Measurements from ENCODE around the gene MFF.
"Not testable (repeated sequence)": the region's sequence is repeated elsewhere in the genome, so short reads cannot be mapped to it uniquely, and the experiment has no call there.

Gene MFF

GRCh38 chr2:227377467-227378351 lies 52.7 kb downstream of the MFF start:
- DNase-seq (ENCODE audit: low read depth in 2 of 2) = no peak

DNA sequence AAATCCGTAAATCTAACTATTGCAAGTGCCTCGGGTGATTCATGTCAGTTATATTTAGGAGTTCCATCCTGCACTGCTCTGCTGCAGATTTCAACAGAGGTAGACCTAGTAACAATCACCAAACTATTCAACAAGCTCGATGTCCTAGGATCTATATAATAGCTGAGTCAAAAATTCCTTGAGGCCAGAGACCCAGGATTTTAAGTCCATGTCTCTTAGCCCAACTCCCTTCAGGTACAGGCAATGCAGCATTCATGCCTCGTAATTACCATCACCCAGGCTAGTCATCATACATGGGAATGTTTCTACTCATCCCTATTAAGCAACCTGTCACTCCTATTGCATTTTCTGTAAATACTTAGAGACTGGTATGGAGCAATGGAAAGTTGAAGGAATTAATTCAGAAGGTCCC lies 53.3 kb downstream of the MFF start:
- DNase-seq (ENCODE audit: low read depth in 2 of 2) = no peak

DNA sequence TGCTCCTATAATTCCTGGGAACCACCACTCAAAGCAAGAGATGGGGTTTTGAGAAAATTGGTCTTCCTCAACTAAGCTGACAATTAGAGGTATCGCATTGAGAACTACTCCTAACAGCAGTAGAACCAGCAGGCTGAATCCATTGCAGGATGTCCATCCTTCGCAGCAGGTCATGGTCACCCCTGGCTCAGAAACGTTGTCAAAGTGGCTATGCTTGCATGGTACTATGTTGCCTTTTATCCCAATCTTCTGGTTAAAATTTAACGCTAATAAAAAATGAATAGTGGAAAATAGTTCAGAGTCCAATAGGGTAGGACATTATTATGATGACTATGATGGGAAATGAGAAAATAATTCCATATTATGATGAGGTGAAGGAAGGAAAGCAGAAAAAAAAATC lies 54.0 kb downstream of the MFF start, which contains the start of gene TM4SF20:
TSS of gene TM4SF20 (minus strand) at position 212 of the 400 bp plus-strand sequence. CDS start at position 174, 38 bp downstream.
- DNase-seq (ENCODE audit: low read depth in 2 of 2) = no peak

DNA sequence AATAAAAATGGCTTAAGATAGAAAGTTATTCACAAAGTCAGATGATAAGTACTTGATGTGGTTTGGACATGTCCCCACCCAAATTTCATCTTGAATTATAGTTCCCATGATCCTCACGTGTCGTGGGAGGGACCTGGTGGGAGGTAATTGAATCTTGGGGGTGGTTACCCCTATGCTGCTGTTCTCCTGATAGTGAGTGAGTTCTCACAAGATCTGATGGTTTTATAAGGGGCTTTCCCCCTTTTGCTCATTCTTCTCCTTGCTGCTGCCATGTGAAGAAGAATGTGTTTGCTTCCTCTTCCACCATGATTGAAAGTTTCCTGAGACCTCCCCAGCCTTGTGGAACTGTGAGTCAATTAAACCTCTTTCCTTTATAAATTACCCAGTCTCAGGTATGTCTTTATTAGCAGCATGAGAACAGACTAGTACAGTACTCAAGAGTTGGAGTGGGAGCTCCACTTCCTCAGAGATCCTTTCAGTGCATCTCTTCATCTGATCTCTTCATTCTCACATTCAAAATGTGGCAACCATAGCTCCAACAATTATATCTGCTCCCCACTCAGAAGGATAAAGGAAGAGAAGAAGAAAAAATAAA lies 57.3 kb downstream of the MFF start:
- not testable (repeated sequence) for DNase-seq (ENCODE audit: low read depth in 2 of 2)

DNA sequence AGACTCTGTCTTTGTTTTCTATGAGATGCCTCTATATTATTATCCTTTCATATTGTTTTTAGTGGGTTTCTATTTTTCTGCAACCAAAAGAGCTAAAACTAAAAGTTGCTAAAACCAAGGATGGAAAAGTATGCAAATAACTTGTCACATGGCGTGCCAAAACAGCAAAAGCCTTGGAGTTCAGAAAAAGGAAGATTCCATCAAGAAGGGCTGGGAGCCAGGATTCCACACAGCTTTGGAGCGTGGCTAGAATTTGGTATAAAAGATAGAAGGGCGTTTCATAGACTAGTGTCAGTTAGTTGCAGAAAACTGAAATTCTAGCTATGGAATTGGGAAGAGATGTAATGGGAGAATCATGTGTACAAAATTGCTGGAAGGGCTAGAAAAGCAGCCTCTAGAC lies 58.6 kb downstream of the MFF start:
- no peak for DNase-seq (ENCODE audit: low read depth in 2 of 2)

DNA sequence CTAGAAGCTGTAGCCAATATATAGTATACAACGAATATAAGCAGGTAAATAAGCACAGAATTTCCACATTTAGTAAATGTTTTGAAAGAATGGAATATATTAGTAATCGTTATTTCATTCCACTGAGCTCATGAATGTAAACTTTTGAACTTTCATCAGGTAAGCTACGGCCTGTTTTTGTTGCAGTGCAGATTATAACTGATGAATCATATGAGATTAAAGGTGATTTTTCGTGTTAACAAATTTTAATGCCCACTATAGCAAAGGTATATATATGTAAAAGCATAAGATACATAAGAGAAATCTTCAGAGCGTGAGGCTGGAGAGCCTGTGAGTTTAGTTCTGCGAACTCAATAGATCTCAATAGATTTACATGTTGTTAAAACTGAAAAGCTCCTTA lies 61.6 kb downstream of the MFF start:
- DNase-seq (ENCODE audit: low read depth in 2 of 2) = no peak

GRCh38 chr2:227387583-227387982 lies 62.5 kb downstream of the MFF start, which contains the start of gene SCYGR1:
Gene SCYGR1 (minus strand): TSS chr2:227387949. CDS start chr2:227387949, 0 bp downstream.
- not testable (repeated sequence) for DNase-seq (ENCODE audit: low read depth in 2 of 2)

GRCh38 chr2:227388537-227389011 lies 63.5 kb downstream of the MFF start:
- no peak for DNase-seq (ENCODE audit: low read depth in 2 of 2)

- DNase-seq (ENCODE audit: low read depth in 2 of 2) = no peak
Measured at GRCh38 chr2:227389231-227389630, 64.2 kb downstream of the MFF start.

DNA sequence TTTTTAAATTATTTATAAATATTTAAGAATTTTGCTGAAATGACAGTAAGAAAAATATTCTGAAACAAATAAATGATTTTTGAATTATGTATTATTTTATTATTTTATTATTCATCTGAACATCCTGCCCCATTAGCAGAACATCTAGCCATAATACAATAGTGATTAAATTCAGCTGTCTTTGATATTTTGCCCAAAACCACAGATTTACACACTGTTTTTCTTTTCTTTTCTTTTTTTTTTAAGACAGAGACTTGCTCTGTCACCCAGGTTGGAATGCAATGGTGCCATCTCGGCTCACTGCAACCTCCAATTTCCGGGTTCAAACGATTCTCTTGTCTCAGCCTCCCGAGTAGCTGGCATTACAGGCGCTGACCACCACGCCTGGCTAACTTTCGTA lies 64.6 kb downstream of the MFF start:
- no peak for DNase-seq (ENCODE audit: low read depth in 2 of 2)

GRCh38 chr2:227390468-227391256 lies 65.6 kb downstream of the MFF start:
- DNase-seq (ENCODE audit: low read depth in 2 of 2) = no peak

GRCh38 chr2:227394401-227394800 lies 69.3 kb downstream of the MFF start:
- no peak for DNase-seq (ENCODE audit: low read depth in 2 of 2)

GRCh38 chr2:227395556-227395955 lies 70.5 kb downstream of the MFF start:
- no peak for DNase-seq (ENCODE audit: low read depth in 2 of 2)

GRCh38 chr2:227397562-227397961 lies 72.5 kb downstream of the MFF start:
- DNase-seq (ENCODE audit: low read depth in 2 of 2) = no peak

GRCh38 chr2:227398684-227399670 lies 73.9 kb downstream of the MFF start:
- no peak for DNase-seq (ENCODE audit: low read depth in 2 of 2)

- no peak for DNase-seq (ENCODE audit: low read depth in 2 of 2)
Measured at GRCh38 chr2:227401550-227401949, 76.5 kb downstream of the MFF start.

DNA sequence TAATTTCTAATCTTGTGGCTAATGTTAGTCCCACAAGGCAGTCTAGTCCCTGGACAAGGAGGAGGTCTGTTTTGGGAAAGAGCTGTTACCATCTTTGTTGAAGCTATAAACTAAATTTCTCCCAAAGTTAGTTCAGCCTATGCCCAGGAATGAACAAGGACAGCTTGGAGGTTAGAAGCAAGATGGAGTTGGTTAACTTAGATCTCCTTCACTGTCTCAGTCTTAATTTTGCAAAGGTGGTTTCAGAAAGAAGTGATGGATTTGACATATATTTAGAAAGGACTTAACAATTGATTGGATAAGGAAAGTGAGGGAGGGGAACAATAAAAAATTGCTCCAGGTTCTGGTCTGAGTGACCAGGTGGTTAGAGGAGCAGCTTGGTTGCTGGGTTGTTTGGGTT lies 77.3 kb downstream of the MFF start:
- no peak for DNase-seq (ENCODE audit: low read depth in 2 of 2)

DNA sequence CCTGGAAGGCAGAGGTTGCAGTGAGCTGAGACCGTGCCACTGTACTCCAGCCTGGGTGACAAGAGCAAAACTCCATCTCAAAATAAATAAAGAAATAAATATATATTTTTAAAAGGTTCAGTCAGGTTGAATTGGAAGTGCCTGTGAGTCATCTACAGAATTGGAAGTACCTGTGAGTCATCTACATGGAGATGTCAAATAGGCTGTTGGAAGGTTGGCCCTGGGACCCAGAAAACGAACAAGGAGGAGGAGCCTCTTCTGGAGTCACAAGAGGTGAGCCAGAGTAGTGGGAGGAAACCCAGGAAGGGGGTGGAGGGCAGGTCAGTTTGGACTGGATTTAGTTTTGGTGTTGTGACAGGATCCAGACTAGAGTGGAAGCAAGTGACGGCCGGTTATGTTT lies 77.9 kb downstream of the MFF start:
- no peak for DNase-seq (ENCODE audit: low read depth in 2 of 2)

DNA sequence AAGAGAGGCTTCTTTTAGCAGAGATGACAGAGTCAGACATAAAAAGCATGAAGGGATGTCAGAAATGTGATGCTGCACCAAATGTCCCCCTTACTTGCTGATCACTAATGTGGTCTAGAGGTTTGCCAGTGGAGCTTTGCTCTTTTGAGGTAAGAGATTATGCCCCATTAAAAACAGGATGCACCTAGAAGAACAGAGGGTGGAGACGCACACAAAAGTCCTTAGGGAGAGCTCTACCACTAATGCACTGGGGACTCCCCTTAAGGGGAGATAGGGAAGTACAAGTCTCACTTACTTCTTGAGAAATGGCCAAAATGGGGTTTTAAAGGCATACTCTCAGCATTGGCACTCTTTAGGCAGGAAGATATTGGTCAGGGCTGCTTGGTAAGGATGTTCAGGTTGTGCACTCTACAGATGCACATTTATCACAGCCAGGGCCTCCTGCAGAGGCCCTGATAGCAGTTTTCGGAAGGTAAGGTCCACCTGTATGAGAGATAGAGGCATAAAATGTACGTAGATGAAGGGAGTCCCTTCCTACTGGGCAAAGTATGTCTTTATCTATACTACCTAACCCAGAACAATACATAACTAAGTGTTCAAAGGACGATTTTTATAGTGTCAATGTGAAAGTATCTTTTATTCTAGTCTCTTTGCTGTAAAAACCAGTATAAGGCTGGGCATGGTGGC lies 79.7 kb downstream of the MFF start:
- no peak for DNase-seq (ENCODE audit: low read depth in 2 of 2)

All from stimulated activated CD8-positive, alpha-beta memory T cell treated with anti-CD3 and anti-CD28 coated beads, Interleukin-2, amount 100 ng/mL, for 48 hours (primary cell).